Caco-2 (cell line): ENCODE results near the gene CEACAM4. TPM values are rescaled to one million over a fixed set of nuclear protein-coding genes. Genes with fewer than 3 reads are reported as not detected.

ENCODE experiments used
- BruUV-seq: library from RNA; stranded (reverse); fragments of 400-500 nt; replicated peaks from 2 replicates; lab custom pipeline; 2021; lab: Mats Ljungman, UMichigan
- CTCF ChIA-PET: fragments of 300-600 bp; sonication (Branson Sonifier 250); formaldehyde crosslinking; loops from one replicate; lab custom pipeline; 2022; ENCODE audit warnings: antibody characterized with exemption; lab: Charles Lee
- POLR2A ChIA-PET: fragments of 300-600 bp; sonication (Branson Sonifier 250); formaldehyde crosslinking; loops from one replicate; lab custom pipeline; 2022; ENCODE audit warnings: antibody characterized with exemption; lab: Charles Lee
- DNase-seq, 2 experiments: peaks; one replicate each; pipeline versions ENCODE4 v3.0.0 to v3.0.0-alpha.2; 2020 to 2022
- H3K27me3 ChIP-seq: replicated peaks from 2 replicates; pipeline ENCODE4 v1.6.0; 2011; ENCODE audit warnings: low read length; ENCODE audit not compliant: control insufficient read depth, insufficient read depth
- H3K36me3 ChIP-seq: 2 replicates; pipeline ENCODE4 v1.5.1; 2011; ENCODE audit warnings: low read length; ENCODE audit not compliant: control insufficient read depth, insufficient read depth
- H3K4me1 ChIP-seq: fragments of 250-450 bp; sonication (Bioruptor Pico); 2 replicates; pipeline ENCODE4 v1.5.1; 2020; ENCODE audit warnings: mild to moderate bottlenecking
- H3K4me3 ChIP-seq: 2 replicates; pipeline ENCODE4 v1.5.1; 2011; ENCODE audit warnings: low read depth, mild to moderate bottlenecking, control low read depth, low read length
- H3K9me3 ChIP-seq: fragments of 250-450 bp; sonication (Bioruptor Pico); 2 replicates; pipeline ENCODE4 v1.5.1; 2020; ENCODE audit warnings: mild to moderate bottlenecking, moderate library complexity
- H3K27ac Mint-ChIP-seq: one replicate; pipeline ENCODE4 v1.8.0; 2022; ENCODE audit warnings: mixed read lengths; ENCODE audit not compliant: unreplicated experiment
- H3K27me3 Mint-ChIP-seq: one replicate; pipeline ENCODE4 v1.8.0; 2022; ENCODE audit warnings: mixed read lengths; ENCODE audit not compliant: insufficient read depth, unreplicated experiment
- H3K36me3 Mint-ChIP-seq: one replicate; pipeline ENCODE4 v1.8.0; 2022; ENCODE audit warnings: mild to moderate bottlenecking, mixed read lengths; ENCODE audit not compliant: insufficient read depth, unreplicated experiment
- H3K4me1 Mint-ChIP-seq: one replicate; pipeline ENCODE4 v1.8.0; 2022; ENCODE audit warnings: low read depth, mixed read lengths; ENCODE audit not compliant: unreplicated experiment
- H3K4me3 Mint-ChIP-seq: one replicate; pipeline ENCODE4 v1.8.0; 2022; ENCODE audit warnings: mild to moderate bottlenecking, moderate library complexity, mixed read lengths; ENCODE audit not compliant: unreplicated experiment
- H3K9me3 Mint-ChIP-seq: one replicate; pipeline ENCODE4 v1.8.0; 2022; ENCODE audit warnings: mixed read lengths; ENCODE audit not compliant: unreplicated experiment
- CTCF ChIP-seq, 2 experiments: fragments of 200-600 bp in 1 of 2; IDR thresholded peaks; 1 replicate in 1 of 2; 2 replicates in 1 of 2; pipeline versions ENCODE4 v1.5.1 to v1.8.0; 2011 to 2022; ENCODE audit warnings: antibody characterized with exemption in 1 of 2, control low read depth in 1 of 2, inconsistent platforms in 1 of 2, low read depth in 1 of 2, low read length in 1 of 2, mild to moderate bottlenecking in 1 of 2, moderate library complexity in 1 of 2; ENCODE audit not compliant: insufficient read depth in 1 of 2, severe bottlenecking in 1 of 2, unreplicated experiment in 1 of 2
- intact Hi-C: fragments of 100-400 bp; cut with micrococcal nuclease; formaldehyde crosslinking; loops from one replicate; pipeline ENCODE4 v1.10.0; 2022; ENCODE audit not compliant: unreplicated experiment
- total RNA-seq: library from RNA; stranded (reverse); gene quantifications from 2 replicates; pipeline ENCODE4 v1.2.3, GENCODE V29; 2022

Gene CEACAM4
- total RNA-seq, 1 experiment from 2014 or later, result not detected

DNA sequence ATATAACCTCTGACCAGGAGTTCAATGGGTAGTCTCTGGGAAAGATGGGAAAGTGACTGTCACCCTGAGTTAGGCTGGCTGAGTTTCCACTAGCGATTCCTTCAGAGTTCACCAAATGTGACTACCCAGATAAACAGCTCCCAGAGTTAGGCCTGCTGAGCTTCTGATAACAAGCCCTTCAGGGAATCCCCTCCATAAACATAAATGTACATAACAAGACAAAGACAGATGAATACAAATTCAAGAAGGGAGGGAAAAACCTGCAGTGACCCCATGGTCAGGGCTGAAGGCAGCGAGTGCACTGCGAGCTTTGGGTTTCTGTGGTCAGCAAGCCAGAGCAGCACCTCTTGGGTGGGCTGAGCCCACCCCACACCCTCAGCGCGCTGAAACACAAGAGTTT lies 25.4 kb upstream of the CEACAM4 start:
- no peak for TF ChIP-seq CTCF (IDR thresholded peaks at IDR 0.05; ENCODE audit: insufficient read depth in 1 of 2, low read depth in 1 of 2, low read length in 1 of 2, severe bottlenecking in 1 of 2, unreplicated experiment in 1 of 2)
- H3K27me3 Mint-ChIP-seq, result peaks cover 11% of the 10 kb centered on the region
- H3K36me3 Mint-ChIP-seq, result no peaks in the 10 kb centered on the region
- BruUV-seq, result no TSS peak
- peaks cover 3% of the 10 kb centered on the region; the same call in 1 of the 2 replicates for H3K9me3 ChIP-seq
- no peaks in the 10 kb centered on the region for H3K4me1 ChIP-seq
- ChIA-PET CTCF (interaction anchor here (1.2 to 1.7 kb wide), 2 partner anchors 10 to 45 kb away, joined by 3 to 6 read pairs; no protein-coding TSS in a partner anchor), POLR2A (no interaction called here)
- H3K36me3 ChIP-seq, result no peaks in the 10 kb centered on the region
- no peak overlapping the region for H3K27ac Mint-ChIP-seq
- no peak overlapping the region for H3K4me3 Mint-ChIP-seq
- DNase-seq, result no peak
- peaks cover 6% of the 10 kb centered on the region for H3K4me1 Mint-ChIP-seq
- intact Hi-C loops, result no loop called here
- no peaks in the 10 kb centered on the region for H3K9me3 Mint-ChIP-seq
- H3K27me3 ChIP-seq, result no peaks in the 10 kb centered on the region
- H3K4me3 ChIP-seq, result no peak overlapping the region

DNA sequence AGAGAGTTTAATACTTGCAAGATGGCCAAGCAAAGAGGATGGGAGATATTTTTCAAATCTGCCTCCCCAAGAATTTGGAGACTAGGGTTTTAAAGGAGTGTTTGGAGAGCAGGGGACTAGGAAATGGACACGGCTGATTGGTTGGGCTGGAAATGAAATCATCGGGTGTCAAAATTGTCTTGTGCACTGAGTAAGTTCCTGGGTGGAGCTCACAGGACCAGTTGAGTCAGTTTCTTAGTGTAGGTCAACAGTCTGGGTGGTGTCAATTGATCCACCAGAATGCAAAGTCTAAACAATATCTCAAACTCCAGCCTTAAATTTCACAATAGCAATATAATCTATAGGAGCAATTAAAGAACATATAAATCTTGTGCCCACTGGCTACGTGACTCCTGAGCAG lies 23.0 kb upstream of the CEACAM4 start:
- DNase-seq, result no peak
- ChIA-PET POLR2A (no interaction called here), CTCF (no interaction called here)
- Mint-ChIP-seq H3K36me3 (no peaks in the 10 kb centered on the region), H3K9me3 (no peaks in the 10 kb centered on the region), H3K4me3 (no peak overlapping the region), H3K27ac (no peak overlapping the region), H3K4me1 (peaks cover 6% of the 10 kb centered on the region), H3K27me3 (peaks cover 5% of the 10 kb centered on the region)
- Histone ChIP-seq H3K4me3 (no peak overlapping the region), H3K4me1 (no peaks in the 10 kb centered on the region), H3K27me3 (no peaks in the 10 kb centered on the region), H3K9me3 (peaks cover 3% of the 10 kb centered on the region; the same call in 1 of the 2 replicates), H3K36me3 (no peaks in the 10 kb centered on the region)
- intact Hi-C loops, result no loop called here
- BruUV-seq, result no TSS peak
- TF ChIP-seq CTCF (IDR thresholded peaks at IDR 0.05; ENCODE audit: insufficient read depth in 1 of 2, low read depth in 1 of 2, low read length in 1 of 2, severe bottlenecking in 1 of 2, unreplicated experiment in 1 of 2), result no peak

- H3K27ac Mint-ChIP-seq, result no peak overlapping the region
- peaks cover 5% of the 10 kb centered on the region for H3K27me3 Mint-ChIP-seq
- no peaks in the 10 kb centered on the region for H3K36me3 Mint-ChIP-seq
- Histone ChIP-seq H3K27me3 (no peaks in the 10 kb centered on the region; the same call in 1 of the 2 replicates), H3K9me3 (no peaks in the 10 kb centered on the region), H3K36me3 (no peaks in the 10 kb centered on the region), H3K4me1 (no peaks in the 10 kb centered on the region), H3K4me3 (no peak overlapping the region)
- intact Hi-C loops, result no loop called here
- H3K9me3 Mint-ChIP-seq, result no peaks in the 10 kb centered on the region
- ChIA-PET CTCF (interaction anchor here (0.6 to 1.1 kb wide), 3 partner anchors 144 to 443 kb away, joined by 4 to 7 read pairs (median 7); no protein-coding TSS in a partner anchor), POLR2A (no interaction called here)
- no peak overlapping the region for H3K4me3 Mint-ChIP-seq
- BruUV-seq, result no TSS peak
- DNase-seq, result peak in 1 of 2 experiments; percentile 18
- H3K4me1 Mint-ChIP-seq, result peaks cover 6% of the 10 kb centered on the region
- TF ChIP-seq CTCF (IDR thresholded peaks at IDR 0.05; ENCODE audit: insufficient read depth in 1 of 2, low read depth in 1 of 2, low read length in 1 of 2, severe bottlenecking in 1 of 2, unreplicated experiment in 1 of 2), result no peak
These were observed 19.8 kb upstream of the CEACAM4 start for GRCh38 chr19:41646589-41647204.
